Amniotic epithelial cell (primary cell): ENCODE results near the gene C10orf105.

Experiments used
- DNase-seq: peaks from one replicate; pipeline ENCODE4 v3.0.0-alpha.2; 2010; ENCODE audit warnings: low read depth

The C10orf105 gene, protein sequence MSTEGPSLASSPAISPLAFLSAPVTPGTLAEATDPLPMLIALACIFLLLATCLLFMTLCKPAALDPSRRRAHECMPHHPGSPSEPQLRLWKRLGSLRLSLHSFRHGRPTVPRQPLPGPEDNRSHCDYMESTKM

DNA sequence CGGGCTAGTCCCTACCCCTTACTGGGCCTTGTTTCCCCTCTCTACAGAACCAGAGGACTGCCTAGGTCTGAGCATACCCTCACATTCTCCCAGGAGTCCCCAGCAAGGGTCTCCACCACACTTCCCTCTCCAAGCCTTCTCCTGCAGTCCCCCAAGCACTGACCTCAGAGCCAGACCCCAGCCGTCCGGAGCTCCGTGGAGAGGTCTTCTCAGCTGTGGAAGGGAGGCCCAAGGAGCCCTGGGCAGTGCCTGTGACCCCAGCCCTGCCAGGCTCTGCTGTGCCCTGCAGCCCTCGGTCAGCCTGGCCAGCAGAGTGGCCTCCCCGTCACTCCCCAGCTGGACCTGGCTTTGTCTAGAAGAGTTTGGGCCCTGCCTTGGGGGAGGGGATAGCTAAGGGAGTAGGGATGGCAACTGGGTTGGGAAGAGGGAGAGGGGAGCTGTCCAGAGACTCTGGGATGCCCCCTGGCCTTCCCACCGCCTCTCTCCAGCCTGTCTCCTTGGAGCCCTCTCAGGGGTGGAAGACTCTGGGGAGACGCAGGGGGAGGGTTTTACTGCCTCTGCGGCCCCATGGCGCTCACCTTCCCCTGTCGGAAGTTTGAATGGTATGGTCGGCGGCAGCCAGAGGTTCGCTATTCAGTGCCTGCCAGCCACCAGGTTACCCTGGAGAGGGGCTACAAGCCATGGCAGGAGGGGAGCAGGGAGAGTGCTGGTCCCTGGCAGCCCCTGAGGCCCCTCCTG lies at the start of gene C10orf105:
TSS of gene C10orf105 (minus strand) at position 315 of the 738 bp plus-strand sequence. CDS start 3,441 bp downstream, outside the sequence.
- no peak for DNase-seq

DNA sequence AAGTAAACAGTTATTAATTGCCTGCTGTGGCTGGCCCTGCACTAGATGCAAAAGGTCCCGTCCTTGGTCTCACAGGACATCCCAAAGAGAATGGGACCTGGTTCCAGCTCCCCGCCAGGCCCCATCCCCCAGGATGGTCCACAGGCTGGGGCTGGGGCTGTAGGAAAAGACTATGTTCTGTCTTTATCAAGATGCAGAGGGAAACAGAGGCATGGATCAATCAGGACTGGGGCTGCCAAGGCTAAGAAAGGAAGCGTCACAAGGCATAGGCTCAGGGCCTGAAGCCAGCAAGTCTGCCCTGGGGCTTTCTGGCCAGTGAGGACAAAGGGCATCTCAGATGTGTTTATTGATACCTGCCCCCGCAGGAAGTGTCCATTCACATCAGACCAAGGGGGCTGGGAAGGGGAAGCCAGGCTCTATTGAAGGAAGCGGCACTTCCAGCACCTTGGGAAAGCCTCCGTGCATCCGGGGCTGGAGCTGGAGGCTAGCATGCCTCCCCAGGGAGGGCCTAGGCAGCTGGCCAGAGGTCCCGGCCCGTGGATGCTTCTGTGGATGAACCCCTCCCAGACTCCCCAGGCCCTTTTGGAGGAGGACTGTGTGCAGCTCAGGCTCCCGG lies 48.0 kb upstream of the C10orf105 start:
- no peak for DNase-seq

DNA sequence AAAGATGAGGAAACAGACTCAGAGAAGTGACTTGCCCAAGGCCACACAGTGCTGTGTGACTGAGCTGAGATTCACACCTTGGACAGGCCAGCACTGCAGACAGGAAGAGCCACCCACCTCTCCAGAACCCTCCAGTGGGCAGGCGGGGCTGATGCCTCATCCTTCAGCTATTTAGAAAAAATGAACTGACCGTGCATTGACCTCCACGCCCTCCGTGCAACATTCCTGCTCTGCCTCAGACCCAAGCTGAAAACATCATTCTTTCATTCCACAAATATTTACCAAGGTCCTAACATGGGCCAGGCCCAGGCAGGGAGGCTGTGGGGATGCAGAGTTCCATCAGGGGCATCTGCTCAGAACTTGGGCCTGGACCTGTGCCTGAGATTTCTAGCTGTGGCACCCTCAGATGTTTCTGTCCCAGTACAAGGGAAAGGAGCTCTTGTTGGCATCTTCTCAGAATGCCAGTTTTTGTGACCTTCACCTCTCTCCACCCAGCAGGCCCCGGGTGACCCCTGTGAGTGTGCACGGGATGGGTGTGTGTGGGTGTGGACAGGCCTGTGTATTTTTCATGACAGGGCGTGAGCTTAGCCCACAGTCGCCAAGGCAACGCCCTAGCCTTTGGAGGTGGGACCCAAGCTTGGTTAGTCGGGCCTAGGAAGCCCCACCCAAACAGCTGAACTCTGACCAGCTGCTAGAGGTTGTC lies 47.3 kb upstream of the C10orf105 start:
- DNase-seq = peak; percentile 98

DNA sequence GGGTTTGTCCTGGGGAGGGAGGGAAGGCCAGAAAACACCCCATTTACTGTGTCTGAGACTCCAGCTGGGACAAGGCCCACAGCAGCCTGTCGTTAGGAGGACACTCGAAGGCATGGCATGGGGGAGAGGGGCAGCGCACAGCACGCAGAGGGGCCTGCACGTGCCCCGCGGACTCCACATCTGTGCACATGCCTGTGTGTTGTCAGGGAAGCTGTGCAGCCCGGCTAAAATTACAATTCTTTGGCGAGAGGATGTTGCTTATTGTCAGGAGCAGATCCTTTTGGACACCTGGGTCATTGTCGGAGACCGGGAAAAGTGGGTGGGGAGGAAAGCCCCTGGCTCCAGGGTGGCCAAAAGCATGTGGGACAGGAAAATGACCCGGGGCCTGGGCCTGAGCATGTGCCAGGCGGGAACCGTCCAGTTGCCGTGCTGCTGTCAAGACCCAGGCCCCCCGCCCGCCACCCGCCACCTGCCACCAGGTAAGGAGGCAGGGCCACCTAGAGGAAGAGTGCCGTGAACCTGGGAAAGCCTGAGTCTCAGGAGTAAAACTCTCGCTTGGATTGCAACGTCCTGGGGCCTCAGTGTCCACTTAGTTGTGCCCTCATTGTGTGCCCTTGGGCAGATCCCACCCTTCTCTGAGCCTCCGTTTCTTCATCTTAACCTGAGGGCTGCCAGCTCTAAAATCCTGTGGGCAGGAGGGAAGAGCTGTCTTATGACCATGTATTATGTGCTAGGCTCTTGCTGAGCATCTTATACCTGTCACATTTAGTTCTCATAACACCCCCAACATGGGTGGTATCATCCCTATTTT lies 46.5 kb upstream of the C10orf105 start:
- no peak for DNase-seq

DNA sequence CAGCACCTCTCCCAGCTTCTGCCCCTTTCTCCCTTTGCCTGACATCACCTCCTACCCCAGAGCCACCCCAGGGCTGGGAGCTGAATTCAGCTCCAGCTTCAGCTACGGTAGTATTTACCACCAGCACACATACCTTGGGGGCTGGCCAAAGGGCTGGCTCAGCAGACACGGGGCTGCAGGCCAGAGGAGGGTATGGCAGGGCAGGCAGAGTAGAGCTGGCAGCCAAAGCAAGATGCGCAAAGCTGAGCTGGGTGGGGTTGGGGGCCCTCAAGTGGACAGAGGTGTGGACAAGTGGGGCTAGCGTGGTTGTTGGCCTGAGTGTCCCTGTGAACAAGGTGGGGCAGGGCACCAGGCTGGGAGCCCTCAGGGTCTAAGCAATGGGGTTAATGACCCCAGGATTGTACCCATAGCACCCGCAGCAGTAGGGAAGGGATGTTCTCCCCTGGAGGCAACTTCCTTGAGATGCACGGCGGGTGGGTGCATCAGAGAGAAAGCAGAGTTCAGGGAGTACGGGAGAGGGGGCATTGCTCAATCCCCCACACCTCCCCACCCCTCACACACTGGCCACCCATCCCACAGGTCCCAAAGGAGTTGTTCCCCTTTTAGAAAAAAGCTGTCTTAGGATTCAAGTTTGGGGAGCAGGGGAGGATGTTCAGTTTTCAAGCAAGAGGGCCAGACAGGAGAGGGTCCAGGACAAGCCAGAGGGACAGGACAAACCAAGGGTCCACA lies 45.8 kb upstream of the C10orf105 start:
- peak; percentile 42 for DNase-seq

DNA sequence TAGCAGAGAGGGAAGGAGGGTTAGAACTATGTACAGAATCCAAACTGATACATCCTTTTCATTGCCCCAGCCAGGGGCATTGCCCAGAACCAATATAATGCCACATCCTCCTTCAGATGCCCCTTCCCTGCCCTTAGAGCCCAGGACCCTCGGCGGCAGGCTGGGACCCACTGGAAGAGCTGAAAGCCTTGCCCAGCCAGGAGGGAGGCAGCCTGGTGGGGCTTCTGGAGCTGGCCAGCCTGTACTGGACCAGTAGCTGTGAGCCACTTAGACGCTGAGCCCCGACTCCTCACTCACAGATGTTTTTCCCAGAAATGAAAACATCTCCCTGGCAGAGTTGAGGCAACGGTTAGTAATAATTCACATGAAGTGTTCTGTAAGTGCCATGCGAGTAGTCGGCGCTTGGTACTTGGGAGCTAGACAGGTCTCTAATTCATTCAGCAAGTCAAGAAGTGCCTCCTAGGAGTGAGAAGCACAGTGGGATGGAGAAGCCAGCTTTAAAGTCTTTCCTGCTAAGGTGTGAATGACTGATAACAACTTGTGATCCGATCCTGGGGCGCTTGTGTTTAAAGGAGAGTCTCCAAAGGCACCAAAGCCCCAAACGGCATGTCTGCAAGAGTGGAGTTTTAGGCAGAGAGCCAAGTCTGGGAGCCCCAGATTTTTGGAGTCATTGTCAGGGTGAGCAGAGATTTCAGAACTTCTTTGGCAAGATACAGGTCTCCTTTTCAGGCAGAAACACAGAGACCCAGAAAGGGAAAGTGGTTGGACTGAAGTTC lies 44.0 kb upstream of the C10orf105 start:
- DNase-seq = peak; percentile 86

DNA sequence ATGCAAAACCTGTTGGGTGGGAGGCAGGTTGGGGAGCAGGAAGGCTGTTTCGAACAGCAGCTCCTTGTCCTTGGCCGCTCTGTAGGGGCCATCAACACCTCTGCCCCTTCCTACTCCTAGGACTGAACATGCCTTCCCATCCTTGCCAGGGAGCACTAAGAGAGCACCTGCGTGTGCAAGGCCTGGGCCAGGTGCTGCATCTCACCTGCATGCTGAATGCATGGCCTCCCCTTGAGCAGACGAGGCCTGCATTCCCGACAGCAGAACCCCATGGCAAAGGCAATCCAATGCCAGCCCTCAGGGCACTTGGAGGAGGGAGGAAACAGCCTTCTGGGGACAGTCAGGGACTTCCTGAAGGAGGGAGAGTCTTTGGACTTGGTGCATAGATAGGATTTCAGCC lies 42.7 kb upstream of the C10orf105 start:
- no peak for DNase-seq

DNA sequence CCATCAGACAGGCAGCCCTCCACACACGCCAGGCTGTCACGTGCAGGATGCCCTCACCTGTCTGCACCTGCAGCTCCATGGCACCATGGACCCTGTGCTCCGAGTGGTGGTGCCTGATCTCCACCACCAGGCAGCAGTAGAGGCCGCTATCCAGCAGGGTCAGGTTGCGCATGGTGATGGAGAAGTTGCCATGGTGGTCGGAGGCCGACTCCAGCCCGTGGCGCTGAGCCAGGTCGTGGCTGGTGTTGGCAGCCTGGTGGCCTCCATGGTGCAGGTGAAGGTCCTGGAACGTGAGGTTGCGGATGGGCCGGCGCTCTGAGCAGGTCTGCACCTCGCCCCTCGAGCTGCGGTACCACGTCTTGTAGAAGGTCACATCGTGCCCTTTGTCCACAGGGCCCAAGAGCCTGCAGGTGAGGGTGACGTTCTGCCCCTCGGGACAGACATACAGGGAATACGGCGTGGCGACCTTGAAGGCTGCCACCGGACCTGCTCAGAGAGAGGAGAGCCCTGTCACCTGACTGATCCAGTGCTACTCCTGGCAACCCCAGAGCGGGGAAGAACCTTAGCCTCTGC lies 42.0 kb upstream of the C10orf105 start:
- DNase-seq = no peak

DNA sequence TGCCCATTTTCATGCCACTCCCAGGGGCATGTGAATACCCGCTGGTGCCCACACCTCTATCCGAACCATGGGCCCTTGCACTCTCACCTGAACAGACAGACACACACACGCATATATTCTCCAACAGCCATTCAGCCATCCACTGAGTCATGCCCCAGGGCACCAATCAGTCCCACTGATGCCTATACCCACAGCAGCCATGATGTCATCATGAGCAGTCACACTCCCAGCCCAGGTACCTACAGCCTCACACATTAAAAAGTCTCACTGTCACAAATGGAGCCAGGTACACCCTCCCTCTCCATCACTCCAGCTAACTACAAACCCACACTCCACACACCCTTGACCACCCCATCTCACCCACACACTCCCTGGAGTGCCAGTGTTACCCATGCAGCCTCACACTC lies 41.5 kb upstream of the C10orf105 start:
- DNase-seq = no peak

DNA sequence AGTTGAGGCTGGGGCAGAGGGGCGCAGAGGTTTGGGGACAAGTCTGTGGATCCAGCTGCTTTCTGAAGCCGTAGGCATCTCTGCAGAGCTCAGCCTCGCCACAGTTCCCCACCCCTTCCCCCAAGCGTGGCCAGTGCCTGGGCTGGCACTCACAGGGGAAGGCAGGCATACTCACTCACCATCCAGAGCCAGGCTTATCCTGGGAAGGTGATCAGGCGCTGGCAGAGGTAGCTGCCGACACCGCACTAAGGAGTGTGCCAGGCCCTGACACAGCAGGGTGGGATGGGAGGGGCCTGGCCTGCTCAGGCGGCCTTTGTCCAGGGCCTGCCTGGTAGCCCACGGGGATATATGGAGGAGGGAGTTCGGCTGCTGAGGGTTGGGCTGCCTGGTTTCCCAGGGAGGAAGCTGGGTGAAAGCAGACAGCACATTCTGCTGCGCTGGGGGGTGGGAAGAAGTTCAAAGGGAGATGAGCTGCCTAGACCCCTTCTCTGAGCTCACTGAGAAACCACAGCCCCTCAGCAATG lies 37.9 kb upstream of the C10orf105 start:
- no peak for DNase-seq

DNA sequence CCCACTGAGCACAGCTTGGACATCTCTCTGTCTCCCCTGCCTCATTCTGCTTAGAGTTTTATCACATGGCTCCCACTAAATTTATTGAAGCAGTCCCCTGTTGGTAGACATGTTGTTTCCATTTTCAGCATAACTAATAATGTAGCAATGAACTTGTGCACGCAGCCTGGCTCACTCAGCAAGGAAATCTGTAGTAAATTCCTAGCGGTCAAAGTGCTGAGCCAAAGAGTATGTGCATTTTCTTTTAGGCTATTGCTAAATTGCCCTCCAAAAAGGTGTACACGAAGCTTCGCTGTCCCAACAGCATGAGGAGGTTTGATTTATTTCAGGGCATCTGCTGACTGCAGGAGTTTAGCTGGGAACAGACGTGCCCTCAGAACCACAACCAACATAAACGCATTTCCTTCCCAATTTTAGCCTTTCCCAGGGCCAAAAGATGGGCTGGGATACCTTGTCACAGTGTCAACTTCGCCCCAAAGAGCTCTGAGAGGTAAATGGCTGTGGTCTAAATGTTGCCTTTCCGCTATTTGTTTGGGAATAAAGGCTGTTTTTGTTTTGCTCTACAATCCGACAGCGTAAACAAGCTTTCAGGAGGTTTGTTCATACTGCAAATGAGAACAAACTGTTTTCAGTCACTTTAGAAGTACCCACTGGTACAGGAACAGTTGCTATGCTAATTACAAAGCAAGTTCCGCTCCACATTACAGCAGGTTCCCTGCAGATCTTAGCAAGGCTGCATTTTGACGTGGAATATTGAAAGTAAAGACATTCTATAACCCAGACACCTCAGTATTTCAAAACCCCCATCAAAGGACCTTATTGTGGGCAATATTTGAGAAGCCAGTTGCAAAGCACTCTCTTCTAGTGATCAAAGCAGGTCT lies 37.0 kb upstream of the C10orf105 start:
- peak; percentile 53 for DNase-seq

DNA sequence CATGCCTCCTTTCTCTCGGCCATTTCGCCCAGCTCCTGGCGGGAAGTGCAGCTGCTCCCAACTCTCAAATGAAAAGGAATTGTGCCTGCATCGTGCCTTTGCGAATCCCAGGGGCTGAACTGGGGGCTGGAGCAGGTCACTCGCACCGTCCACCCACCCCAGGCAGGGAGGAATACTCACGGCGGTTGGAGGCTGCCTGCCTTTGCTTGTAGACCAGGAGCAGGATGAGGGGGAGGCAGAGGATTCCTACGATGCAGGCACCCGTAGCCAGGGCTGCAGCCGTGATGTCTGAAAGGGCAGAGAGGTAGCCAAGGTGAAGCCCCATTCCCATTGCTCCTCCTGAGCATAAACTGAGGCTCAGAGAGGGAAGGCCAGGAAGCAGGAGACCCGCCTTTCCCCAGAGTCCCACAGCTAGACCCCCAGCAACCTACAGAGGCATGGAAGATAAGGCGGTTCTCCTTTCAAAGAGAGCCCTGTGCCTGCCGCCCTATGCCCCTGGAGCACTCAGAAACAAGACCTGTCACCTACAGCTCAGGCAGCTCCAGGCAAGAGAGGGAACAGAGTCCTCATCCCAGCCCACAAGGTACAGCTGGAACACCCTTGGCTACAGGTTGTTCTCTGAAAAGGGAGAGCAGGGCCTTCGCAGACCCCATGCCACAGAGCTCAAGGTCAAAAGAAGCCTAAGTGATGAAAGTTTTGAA lies 35.8 kb upstream of the C10orf105 start:
- DNase-seq = no peak

DNA sequence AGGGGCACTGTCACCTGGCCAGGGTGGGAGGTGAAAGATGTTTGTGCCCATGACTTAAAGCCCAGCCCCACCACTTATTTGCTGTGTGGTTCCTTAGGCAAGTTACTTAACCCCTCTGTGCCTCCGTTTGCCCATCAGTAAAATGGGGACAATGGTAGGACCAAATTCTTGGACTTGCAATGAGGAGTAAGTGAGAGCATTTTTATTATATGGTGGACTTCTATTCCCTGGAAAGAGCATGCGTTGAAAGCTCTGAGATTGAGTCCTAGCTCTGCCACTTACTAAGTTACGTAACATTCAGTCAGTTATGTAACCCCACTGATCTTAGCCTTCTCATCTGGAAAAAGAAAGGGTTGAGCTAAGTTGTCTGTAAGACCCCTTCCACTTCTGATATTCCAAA lies 35.0 kb upstream of the C10orf105 start:
- DNase-seq = peak; percentile 35

DNA sequence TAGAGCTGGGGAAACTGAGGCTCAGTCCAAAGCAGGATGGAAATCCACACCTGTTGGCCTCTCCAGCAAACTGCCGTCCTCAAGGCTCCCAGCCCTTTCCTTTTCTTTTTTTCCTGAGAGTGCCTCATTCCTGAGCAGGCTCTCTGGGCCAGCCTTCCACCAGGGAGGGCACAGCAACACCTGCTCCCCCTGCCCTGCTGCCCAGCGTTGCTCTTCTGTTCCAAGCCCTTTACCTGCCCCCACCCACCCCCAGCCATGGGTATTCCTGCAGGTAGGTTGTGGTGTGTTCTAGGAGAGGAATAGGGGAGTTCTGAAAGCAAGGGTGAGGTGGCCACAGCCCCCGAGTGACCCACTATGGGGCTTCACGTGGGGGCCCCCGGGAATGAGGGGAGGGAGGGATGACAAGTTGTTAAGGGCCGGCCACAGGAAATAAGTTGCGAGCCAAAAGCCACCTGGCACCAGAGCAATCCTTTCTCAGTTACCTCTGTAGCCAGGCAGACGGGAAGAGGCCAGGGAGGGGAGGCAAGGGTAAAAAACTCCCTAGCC lies 34.5 kb upstream of the C10orf105 start:
- DNase-seq = no peak

DNA sequence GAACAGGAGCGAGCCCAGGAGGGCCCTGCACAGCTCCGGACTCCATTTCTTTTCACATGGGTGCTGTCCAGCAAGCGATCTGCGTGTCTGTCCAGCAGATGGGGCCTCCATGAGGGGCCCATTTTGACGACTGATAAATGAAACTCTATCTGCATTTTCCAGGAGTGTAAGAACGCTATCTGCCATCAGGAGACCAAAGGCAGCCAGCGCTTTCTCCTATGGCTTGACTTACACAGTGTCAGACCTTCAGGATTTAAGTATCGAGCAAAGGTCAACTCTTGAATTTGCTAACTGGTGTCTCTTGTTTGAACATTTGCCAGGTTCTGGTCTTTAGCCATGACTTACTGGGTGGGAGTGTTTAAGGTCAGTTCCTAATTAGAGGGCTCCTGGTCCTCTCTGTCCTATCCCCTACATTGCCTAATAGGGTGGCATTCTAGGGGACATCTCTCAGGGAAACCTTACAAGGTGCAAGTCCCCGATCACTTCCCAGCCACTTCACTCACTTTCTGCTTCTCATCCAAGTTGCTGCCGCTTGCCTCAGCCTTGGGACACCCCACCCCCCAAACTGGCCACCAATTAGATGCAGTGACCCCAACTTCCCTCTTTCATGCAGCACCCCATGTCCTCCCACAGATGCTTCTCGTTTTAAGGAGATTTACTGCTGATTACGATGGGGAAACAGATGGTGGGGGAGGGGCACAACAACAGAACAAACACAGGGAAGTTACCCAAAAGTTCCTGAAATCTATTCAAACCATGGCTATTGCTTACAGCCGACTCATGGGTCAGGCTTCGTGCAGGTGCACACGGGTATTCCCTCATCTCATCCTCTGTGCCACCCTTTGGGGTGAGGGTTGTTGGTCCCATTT lies 33.7 kb upstream of the C10orf105 start:
- no peak for DNase-seq

DNA sequence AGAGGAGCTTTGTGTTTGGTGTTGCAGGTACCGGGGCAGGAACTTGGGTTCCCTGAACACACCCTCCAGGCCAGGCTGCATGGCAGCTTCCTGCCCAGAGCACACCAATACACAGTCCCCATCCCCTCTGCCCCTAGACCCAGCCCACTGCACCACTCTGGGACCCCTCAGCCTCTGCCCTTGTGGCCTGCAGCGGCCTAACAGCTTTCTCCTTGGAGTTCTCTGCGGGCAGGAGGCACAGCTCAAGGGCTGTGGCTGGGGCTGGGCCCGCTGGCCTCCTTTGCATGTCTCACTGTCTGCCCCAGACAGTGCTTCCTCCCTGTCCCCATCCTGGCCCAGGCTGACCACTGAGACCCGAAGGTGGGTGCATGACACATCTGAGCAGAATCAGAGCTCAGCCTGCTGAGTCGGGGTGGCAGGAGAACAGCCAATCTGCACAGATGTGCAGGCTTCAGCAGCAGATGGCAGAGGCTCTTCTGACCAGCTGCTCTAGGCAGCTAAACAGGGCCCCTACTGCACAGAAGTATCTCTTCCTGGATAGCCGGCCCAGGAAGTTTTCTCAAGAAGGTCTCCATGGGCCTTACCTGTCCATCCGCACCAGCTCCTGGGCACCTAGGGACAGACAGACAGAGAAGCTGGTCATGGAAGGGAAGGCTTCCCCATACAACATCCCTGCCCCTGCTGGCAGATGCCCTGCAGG lies 33.0 kb upstream of the C10orf105 start:
- DNase-seq = no peak
